PC-9 (cell line): Measurements from ENCODE around the gene PRAC2. TPM values are rescaled to one million over a fixed set of nuclear protein-coding genes. Genes with fewer than 3 reads are reported as not detected.

ENCODE experiments used
- BruUV-seq: library from RNA; stranded (reverse); fragments of 400-500 nt; replicated peaks from 2 replicates; lab custom pipeline; 2021; lab: Mats Ljungman, UMichigan
- CTCF ChIA-PET: fragments of 300-600 bp; sonication (Branson Sonifier 250); formaldehyde crosslinking; loops from one replicate; lab custom pipeline; 2022; ENCODE audit warnings: antibody characterized with exemption; lab: Charles Lee
- POLR2A ChIA-PET: fragments of 300-600 bp; sonication (Branson Sonifier 250); formaldehyde crosslinking; loops from one replicate; lab custom pipeline; 2022; ENCODE audit warnings: antibody characterized with exemption; ENCODE audit not compliant: unreplicated experiment; lab: Charles Lee
- DNase-seq, 2 experiments: peaks; one replicate each; pipeline versions ENCODE4 v3.0.0 to v3.0.0-alpha.2; 2015 to 2022; ENCODE audit warnings: mixed read lengths in 1 of 2
- H2AFZ ChIP-seq: fragments of 200-600 bp; sonication (generic); 2 replicates; pipeline ENCODE4 v1.8.1; 2017; ENCODE audit warnings: antibody characterized with exemption
- H3F3A ChIP-seq: fragments of 200-600 bp; sonication (generic); 2 replicates; pipeline ENCODE4 v1.8.1; 2017; ENCODE audit warnings: antibody characterized with exemption, mild to moderate bottlenecking, low read depth; ENCODE audit not compliant: insufficient read depth
- H3K27ac ChIP-seq: fragments of 200-600 bp; sonication (generic); 2 replicates; pipeline ENCODE4 v1.6.1; 2016; ENCODE audit warnings: mixed run types
- H3K27me3 ChIP-seq: fragments of 200-600 bp; sonication (generic); 2 replicates; pipeline ENCODE4 v1.6.1; 2016; ENCODE audit warnings: low read depth, mixed run types; ENCODE audit not compliant: insufficient read depth
- H3K36me3 ChIP-seq: fragments of 200-600 bp; sonication (generic); 2 replicates; pipeline ENCODE4 v1.6.1; 2016; ENCODE audit warnings: low read depth, mixed run types
- H3K4me1 ChIP-seq: fragments of 200-600 bp; sonication (generic); replicated peaks from 2 replicates; pipeline ENCODE4 v1.6.1; 2016; ENCODE audit warnings: mixed run types; ENCODE audit not compliant: insufficient read depth
- H3K4me2 ChIP-seq: fragments of 200-600 bp; sonication (generic); 2 replicates; pipeline ENCODE4 v1.6.1; 2017; ENCODE audit warnings: mixed run types
- H3K4me3 ChIP-seq: fragments of 200-600 bp; sonication (generic); 2 replicates; pipeline ENCODE4 v1.6.1; 2016; ENCODE audit warnings: mixed run types
- H3K79me2 ChIP-seq: fragments of 200-600 bp; sonication (generic); 2 replicates; pipeline ENCODE4 v1.6.1; 2017; ENCODE audit warnings: low read depth, mixed run types
- H3K9me2 ChIP-seq: fragments of 200-600 bp; sonication (generic); 2 replicates; pipeline ENCODE4 v1.8.1; 2017; ENCODE audit warnings: mild to moderate bottlenecking; ENCODE audit not compliant: insufficient read depth
- H3K9me3 ChIP-seq: fragments of 200-600 bp; sonication (generic); 2 replicates; pipeline ENCODE4 v1.8.1; 2016; ENCODE audit warnings: low read depth; ENCODE audit not compliant: insufficient read depth
- H4K20me1 ChIP-seq: fragments of 200-600 bp; sonication (generic); 2 replicates; pipeline ENCODE4 v1.8.1; 2017; ENCODE audit not compliant: insufficient read depth
- EZH2 ChIP-seq: fragments of 200-600 bp; sonication (generic); IDR thresholded peaks from 2 replicates; pipeline ENCODE4 v1.8.0; 2017; ENCODE audit warnings: antibody characterized with exemption, low read depth
- intact Hi-C: fragments of 100-400 bp; cut with micrococcal nuclease; formaldehyde crosslinking; loops from one replicate; pipeline ENCODE4 v1.10.0; 2022; ENCODE audit not compliant: unreplicated experiment
- total RNA-seq: library from RNA; stranded (reverse); gene quantifications from 2 replicates; pipeline ENCODE4 v1.2.3, GENCODE V29; 2021
- TF ChIP-seq, protein P1 (sequence below): fragments of 200-600 bp; sonication (generic); conservative IDR thresholded peaks from 2 replicates; pipeline ENCODE4 v1.6.1; 2017; ENCODE audit warnings: mixed run types, antibody characterized with exemption, mild to moderate bottlenecking, moderate library complexity

PRAC2 gene
- total RNA-seq, 1 experiment from 2014 or later = not detected

DNA sequence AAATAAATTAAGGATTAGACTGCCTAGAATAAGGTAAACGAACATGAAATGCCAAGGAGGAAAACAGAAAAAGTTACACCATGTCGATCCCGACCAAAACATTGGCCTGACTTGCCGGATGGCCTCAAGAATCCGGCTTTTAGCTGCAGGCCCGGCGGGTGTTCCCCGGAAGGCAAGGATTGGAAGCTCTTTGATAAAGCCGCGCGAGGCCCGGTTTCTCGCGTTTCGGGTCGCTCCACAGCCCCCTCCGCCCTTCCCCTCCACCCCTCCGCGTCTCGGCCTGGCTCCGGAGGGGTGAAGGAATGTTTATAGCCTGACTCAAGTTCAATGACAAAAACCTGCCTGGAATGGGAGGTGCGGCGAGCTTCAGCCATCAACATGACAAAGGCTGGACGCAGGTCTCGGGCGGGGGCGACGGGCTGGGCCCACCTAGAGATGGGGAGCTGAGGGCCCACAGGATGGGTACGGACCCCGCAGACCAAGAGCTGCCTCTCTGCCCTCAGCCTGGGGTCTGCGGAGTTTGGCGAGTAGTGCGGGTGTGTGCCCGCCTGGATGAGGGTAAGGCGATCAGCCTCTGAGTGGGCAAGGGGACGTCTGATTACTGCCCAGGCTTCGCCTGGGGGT, 3.2 kb upstream of the PRAC2 start:
- H3K9me3 ChIP-seq = no peaks in the 10 kb centered on the region
- no peak for TF ChIP-seq EZH2
- TF ChIP-seq, protein P1, sequence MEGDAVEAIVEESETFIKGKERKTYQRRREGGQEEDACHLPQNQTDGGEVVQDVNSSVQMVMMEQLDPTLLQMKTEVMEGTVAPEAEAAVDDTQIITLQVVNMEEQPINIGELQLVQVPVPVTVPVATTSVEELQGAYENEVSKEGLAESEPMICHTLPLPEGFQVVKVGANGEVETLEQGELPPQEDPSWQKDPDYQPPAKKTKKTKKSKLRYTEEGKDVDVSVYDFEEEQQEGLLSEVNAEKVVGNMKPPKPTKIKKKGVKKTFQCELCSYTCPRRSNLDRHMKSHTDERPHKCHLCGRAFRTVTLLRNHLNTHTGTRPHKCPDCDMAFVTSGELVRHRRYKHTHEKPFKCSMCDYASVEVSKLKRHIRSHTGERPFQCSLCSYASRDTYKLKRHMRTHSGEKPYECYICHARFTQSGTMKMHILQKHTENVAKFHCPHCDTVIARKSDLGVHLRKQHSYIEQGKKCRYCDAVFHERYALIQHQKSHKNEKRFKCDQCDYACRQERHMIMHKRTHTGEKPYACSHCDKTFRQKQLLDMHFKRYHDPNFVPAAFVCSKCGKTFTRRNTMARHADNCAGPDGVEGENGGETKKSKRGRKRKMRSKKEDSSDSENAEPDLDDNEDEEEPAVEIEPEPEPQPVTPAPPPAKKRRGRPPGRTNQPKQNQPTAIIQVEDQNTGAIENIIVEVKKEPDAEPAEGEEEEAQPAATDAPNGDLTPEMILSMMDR = no peak
- CTCF ChIA-PET = no interaction called here
- POLR2A ChIA-PET = interaction anchor here (0.6 kb wide), 1 partner anchor 65 kb away, joined by 3 read pairs; no protein-coding TSS in a partner anchor
- no peaks in the 10 kb centered on the region for H3F3A ChIP-seq
- H3K79me2 ChIP-seq = no peaks in the 10 kb centered on the region
- H3K9me2 ChIP-seq = no peaks in the 10 kb centered on the region
- H2AFZ ChIP-seq = no peak overlapping the region
- intact Hi-C loops = no loop called here
- no peak for DNase-seq
- no peak overlapping the region for H3K27ac ChIP-seq
- no TSS peak for BruUV-seq
- no peaks in the 10 kb centered on the region for H3K4me1 ChIP-seq
- H3K27me3 ChIP-seq = peaks cover 31% of the 10 kb centered on the region
- H3K4me2 ChIP-seq = no peak overlapping the region
- no peaks in the 10 kb centered on the region for H3K36me3 ChIP-seq
- H4K20me1 ChIP-seq = no peaks in the 10 kb centered on the region
- no peak overlapping the region for H3K4me3 ChIP-seq

DNA sequence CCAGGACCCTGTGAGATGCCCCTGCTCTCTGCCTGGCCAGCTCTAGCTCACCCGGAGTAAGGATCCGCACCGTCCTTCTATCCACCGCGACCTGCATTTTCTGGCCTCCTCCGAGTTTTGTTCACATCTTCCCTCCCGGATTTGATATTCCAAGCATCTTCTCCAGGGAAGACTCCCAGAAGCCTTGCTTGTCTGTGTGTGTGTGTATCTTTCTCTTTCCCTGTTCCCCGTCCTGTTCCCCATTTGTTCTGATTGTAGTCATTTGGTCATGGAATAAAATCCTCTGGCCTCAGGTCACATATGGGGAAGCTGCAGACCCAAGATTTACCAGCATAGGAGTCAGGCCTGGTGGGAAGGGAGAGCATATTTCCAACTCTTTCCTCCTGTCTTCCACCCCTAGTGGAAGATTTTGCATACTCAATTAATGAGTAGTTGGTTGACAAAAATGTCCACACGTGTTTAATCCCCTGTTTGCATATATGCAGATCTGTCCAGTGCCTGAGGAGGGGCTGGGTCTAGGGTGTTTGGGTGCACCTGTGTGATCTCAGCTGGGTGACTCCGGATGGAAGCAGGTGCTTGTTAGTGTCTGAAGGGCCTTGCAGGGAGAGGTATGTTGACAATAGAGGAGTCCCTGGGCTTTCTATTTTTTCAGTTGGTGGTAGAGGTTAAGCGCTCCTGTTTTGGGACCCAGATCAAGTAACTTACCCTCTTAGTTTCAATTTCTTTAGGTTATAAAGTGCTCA, 2.5 kb upstream of the PRAC2 start:
- H3F3A ChIP-seq = no peaks in the 10 kb centered on the region
- intact Hi-C loops = no loop called here
- POLR2A ChIA-PET = no interaction called here
- H3K79me2 ChIP-seq = no peaks in the 10 kb centered on the region
- TF ChIP-seq, protein P1 = no peak
- TF ChIP-seq EZH2 = no peak
- no peak overlapping the region for H3K27ac ChIP-seq
- H3K36me3 ChIP-seq = no peaks in the 10 kb centered on the region
- H3K4me1 ChIP-seq = no peaks in the 10 kb centered on the region
- no peak overlapping the region for H3K4me2 ChIP-seq
- no peak for DNase-seq
- H3K9me3 ChIP-seq = no peaks in the 10 kb centered on the region
- BruUV-seq = no TSS peak
- CTCF ChIA-PET = no interaction called here
- no peak overlapping the region for H2AFZ ChIP-seq
- H3K4me3 ChIP-seq = no peak overlapping the region
- no peaks in the 10 kb centered on the region for H3K9me2 ChIP-seq
- no peaks in the 10 kb centered on the region for H4K20me1 ChIP-seq
- H3K27me3 ChIP-seq = peaks cover 37% of the 10 kb centered on the region

DNA sequence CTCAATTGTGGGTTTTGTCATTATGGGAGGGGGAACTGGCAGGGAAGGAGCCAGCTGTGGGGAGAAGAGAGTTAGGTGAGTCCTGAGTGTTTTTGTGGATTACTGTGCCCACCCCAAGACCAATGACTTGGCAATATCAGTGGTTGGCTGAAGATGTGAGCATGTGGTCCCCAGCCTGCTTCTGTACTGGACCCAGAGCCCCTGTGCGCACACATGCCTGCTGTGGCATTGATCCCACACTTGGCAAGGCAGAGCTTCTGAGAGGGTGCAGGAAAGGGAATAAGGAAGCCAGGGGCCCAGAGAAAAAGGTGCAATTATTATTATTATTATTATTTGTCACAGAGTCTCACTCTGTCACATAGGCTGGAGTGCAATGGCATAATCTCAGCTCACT, 2.0 kb upstream of the PRAC2 start:
- intact Hi-C loops = no loop called here
- Histone ChIP-seq H3K4me3 (no peak overlapping the region), H3K9me2 (no peaks in the 10 kb centered on the region), H3K4me2 (no peak overlapping the region), H4K20me1 (no peaks in the 10 kb centered on the region), H3K4me1 (no peaks in the 10 kb centered on the region), H3K9me3 (no peaks in the 10 kb centered on the region), H3K79me2 (no peaks in the 10 kb centered on the region), H3F3A (no peaks in the 10 kb centered on the region), H3K27ac (no peak overlapping the region), H3K36me3 (no peaks in the 10 kb centered on the region), H3K27me3 (peaks cover 43% of the 10 kb centered on the region), H2AFZ (no peak overlapping the region)
- no TSS peak for BruUV-seq
- no peak for DNase-seq
- CTCF ChIA-PET = no interaction called here
- TF ChIP-seq EZH2 = no peak
- TF ChIP-seq, protein P1 = no peak
- POLR2A ChIA-PET = no interaction called here
